ENCODE measurements around the gene SLC24A3.

DNA sequence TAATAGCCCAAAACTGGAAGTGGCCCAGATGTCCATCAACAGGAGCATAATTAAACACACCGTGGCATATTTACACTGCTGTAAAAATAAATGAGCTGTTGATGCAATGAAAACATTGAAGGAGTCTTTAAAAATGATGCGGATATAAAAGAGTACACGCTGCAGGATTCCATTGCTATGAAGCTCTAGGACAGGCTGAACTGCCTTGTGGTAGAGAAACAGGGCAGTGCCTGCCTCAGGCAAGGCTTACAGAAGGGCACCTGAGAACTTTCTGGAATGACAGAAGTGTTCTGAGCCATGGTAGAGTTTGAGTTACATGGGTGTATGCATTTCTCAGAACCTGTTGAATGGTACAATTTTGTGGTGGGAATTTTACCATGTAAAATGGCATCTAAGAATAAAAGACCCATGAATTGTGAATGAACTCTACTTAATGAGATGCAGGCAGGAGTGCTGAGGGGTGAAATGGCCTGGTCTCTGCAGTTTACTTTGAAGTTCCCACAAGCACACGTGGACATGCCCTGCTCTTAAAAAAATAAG is 500.3 kb downstream of the SLC24A3 start:
- TF ChIP-seq CTCF (IDR thresholded peaks at IDR 0.05; ENCODE audit: low read depth, low read length, poor library complexity, severe bottlenecking), result no peak
- TF ChIP-seq EZH2phosphoT487 (IDR thresholded peaks at IDR 0.05; ENCODE audit: borderline replicate concordance, low read length), result no peak

All from DOHH2 (cell line).